KMS-11 (cell line): ENCODE data around the gene ZFAND3.

Source experiments
- H2AFZ ChIP-seq: fragments of 200-600 bp; sonication (generic); 2 replicates; pipeline ENCODE4 v1.6.1; 2016; ENCODE audit warnings: antibody characterized with exemption, mixed run types, low read depth
- H3K27ac ChIP-seq: fragments of 200-600 bp; sonication (generic); 2 replicates; pipeline ENCODE4 v1.6.1; 2016; ENCODE audit warnings: mild to moderate bottlenecking, mixed run types
- H3K27me3 ChIP-seq: fragments of 200-600 bp; sonication (generic); 2 replicates; pipeline ENCODE4 v1.6.1; 2017; ENCODE audit warnings: mild to moderate bottlenecking, low read depth, mixed run types, moderate library complexity; ENCODE audit not compliant: insufficient read depth
- H3K36me3 ChIP-seq: fragments of 200-600 bp; sonication (generic); 2 replicates; pipeline ENCODE4 v1.6.1; 2017; ENCODE audit warnings: mild to moderate bottlenecking, mixed run types; ENCODE audit not compliant: insufficient read depth
- H3K4me1 ChIP-seq: fragments of 200-600 bp; sonication (generic); 2 replicates; pipeline ENCODE4 v1.6.1; 2016; ENCODE audit warnings: mild to moderate bottlenecking, low read depth, mixed run types; ENCODE audit not compliant: poor library complexity, severe bottlenecking
- H3K4me2 ChIP-seq: fragments of 200-600 bp; sonication (generic); 2 replicates; pipeline ENCODE4 v1.7.0; 2016; ENCODE audit warnings: mild to moderate bottlenecking, mixed run types
- H3K4me3 ChIP-seq: fragments of 200-600 bp; sonication (generic); IDR thresholded peaks from 2 replicates; pipeline ENCODE4 v1.6.1; 2017; ENCODE audit warnings: low read depth, low read length, mixed read lengths; ENCODE audit not compliant: insufficient read depth
- H3K79me2 ChIP-seq: fragments of 200-600 bp; sonication (generic); 2 replicates; pipeline ENCODE4 v1.6.1; 2016; ENCODE audit warnings: low read depth, mixed run types; ENCODE audit not compliant: insufficient read depth
- H3K9ac ChIP-seq: fragments of 200-600 bp; sonication (generic); 2 replicates; pipeline ENCODE4 v1.6.1; 2016; ENCODE audit warnings: mild to moderate bottlenecking, mixed run types
- H4K20me1 ChIP-seq: fragments of 200-600 bp; sonication (generic); 2 replicates; pipeline ENCODE4 v1.6.1; 2016; ENCODE audit warnings: mild to moderate bottlenecking, mixed run types; ENCODE audit not compliant: insufficient read depth
- TF ChIP-seq, protein P1 (sequence below): fragments of 200-600 bp; sonication (generic); conservative IDR thresholded peaks from 2 replicates; pipeline ENCODE4 v1.6.1; 2017; ENCODE audit warnings: low read depth, mild to moderate bottlenecking, antibody characterized with exemption, low read length, moderate library complexity, mixed read lengths

The ZFAND3 gene

DNA sequence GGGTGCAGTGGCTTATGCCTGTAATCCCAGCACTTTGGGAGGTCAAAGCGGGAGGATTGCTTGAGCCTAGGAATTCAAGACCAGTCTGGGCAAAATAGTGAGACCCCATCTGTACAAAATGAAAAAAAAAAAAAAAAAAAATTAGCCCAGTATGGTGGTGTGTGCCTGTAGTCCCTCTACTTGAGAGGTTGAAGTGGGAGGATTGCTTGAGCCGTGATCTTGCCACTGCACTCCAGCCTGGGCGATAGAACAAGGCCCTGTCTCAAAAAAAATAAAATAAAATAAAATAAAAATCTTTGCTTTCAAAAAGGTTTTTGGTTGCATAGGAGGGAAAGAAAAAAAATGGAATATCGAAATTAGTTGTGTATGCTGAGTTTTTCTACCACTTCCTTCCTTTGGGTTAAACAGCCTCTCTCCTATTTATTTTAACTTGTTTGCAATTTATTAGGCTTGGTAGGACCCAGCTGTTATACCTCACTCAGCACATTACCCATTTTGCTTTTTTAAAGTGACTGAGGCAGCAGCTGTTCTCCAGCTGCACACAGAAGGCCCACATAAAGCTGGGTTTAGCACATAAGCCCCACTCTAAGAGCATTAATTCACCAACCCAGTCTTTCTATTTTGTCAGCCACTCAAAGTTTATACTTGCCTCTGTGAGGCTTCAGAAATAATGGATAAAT lies 152.3 kb downstream of the ZFAND3 start:
- Histone ChIP-seq H3K4me1 (peaks cover 30% of the 10 kb centered on the region), H3K79me2 (peaks cover 11% of the 10 kb centered on the region; the same call in 1 of the 2 replicates), H3K4me3 (no peak overlapping the region), H3K9ac (no peak overlapping the region), H2AFZ (no peak overlapping the region), H3K36me3 (no peaks in the 10 kb centered on the region; the same call in 1 of the 2 replicates), H3K4me2 (peak overlapping the region; percentile 46; the same call in 1 of the 2 replicates), H3K27ac (peak overlapping the region; percentile 41; the same call in 1 of the 2 replicates), H3K27me3 (no peaks in the 10 kb centered on the region), H4K20me1 (no peaks in the 10 kb centered on the region)
- TF ChIP-seq, protein P1, sequence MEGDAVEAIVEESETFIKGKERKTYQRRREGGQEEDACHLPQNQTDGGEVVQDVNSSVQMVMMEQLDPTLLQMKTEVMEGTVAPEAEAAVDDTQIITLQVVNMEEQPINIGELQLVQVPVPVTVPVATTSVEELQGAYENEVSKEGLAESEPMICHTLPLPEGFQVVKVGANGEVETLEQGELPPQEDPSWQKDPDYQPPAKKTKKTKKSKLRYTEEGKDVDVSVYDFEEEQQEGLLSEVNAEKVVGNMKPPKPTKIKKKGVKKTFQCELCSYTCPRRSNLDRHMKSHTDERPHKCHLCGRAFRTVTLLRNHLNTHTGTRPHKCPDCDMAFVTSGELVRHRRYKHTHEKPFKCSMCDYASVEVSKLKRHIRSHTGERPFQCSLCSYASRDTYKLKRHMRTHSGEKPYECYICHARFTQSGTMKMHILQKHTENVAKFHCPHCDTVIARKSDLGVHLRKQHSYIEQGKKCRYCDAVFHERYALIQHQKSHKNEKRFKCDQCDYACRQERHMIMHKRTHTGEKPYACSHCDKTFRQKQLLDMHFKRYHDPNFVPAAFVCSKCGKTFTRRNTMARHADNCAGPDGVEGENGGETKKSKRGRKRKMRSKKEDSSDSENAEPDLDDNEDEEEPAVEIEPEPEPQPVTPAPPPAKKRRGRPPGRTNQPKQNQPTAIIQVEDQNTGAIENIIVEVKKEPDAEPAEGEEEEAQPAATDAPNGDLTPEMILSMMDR: no peak

DNA sequence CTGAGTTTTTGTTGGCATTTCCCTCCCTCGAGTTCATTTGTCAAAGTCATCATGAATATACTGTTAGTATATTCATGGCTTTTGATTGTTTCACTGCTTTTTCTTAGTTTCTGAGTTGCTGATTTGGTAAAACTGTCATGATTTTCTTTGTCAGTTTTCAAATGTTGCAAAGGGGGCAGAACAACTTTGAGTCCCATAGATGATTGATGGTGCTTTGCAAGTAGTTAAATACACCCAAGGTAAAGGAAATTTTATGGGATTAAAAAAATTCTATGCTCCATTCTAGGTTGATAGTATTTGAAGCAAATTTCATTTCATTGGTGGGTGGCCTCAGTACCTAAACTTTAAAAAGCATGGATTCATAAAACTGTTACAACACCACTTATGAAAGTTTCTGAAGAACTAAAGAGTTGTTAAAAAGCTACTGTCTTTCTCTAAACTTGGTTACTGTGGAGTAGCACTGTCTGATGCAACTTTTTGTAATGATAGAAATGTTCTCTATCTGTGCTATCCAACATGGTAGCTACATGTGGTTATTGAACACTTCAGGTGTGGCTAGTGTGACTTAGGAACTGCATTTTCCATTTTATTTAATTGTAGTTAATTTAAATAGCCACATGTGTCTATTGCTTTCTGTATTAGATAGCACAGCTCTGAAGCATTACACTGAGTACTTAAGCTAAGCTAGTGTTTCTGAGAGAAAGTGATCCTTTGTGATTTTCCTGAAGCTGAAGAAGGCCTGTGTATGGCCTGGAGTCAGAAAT lies 153.6 kb downstream of the ZFAND3 start:
- TF ChIP-seq, protein P1: no peak
- peaks cover 11% of the 10 kb centered on the region; the same call in 1 of the 2 replicates for H3K79me2 ChIP-seq
- H3K36me3 ChIP-seq: no peaks in the 10 kb centered on the region; the same call in 1 of the 2 replicates
- H3K4me1 ChIP-seq: peaks cover 30% of the 10 kb centered on the region
- H2AFZ ChIP-seq: no peak overlapping the region
- no peaks in the 10 kb centered on the region for H4K20me1 ChIP-seq
- peak overlapping the region; percentile 41; the same call in 1 of the 2 replicates for H3K27ac ChIP-seq
- H3K4me2 ChIP-seq: peak overlapping the region; percentile 46
- H3K9ac ChIP-seq: no peak overlapping the region; the same call in 1 of the 2 replicates
- H3K4me3 ChIP-seq: no peak overlapping the region
- no peaks in the 10 kb centered on the region for H3K27me3 ChIP-seq

DNA sequence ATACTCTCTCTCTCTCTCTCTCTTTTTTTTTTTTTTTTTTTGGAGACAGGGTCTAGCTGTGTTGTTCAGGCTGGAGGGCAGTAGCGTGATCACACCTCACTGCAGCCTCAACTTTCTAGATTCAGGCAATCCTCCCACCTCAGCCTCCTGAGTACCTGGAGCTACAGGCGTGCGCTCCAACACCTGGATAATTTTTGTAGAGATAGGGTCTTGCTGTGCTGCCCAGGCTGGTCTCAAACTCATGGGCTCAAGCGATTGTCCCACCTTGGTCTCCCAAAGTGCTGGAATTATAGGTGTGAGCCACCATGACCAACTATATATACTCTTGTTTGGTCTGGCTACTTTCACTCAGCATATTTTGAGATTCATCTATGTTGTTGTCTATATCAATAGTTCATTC lies 154.9 kb downstream of the ZFAND3 start:
- Histone ChIP-seq H3K79me2 (peaks cover 20% of the 10 kb centered on the region; the same call in 1 of the 2 replicates), H3K27ac (no peak overlapping the region)

DNA sequence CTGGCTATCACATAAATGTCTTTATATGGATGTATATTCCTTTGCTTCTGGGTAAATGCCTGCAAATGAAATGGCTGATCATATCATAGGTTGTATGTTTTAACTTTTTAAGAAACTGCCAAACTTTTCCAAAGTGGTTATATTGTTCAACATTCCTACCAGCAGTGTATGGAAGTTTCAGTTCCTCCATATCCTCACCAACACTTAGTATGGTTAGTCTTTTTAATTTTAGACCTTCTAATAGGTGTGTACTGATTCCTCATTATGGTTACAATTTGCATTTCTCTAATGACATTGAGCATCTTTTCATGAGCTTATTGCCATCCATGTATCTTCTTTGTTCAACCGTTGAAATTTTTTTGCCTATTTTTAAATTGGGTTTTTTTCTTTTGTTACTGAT lies 155.4 kb downstream of the ZFAND3 start:
- no peaks in the 10 kb centered on the region for H4K20me1 ChIP-seq

More for the DNA sequence above, 154.9 kb downstream of the ZFAND3 start:
- no peak overlapping the region for H3K4me2 ChIP-seq
- no peaks in the 10 kb centered on the region; the same call in 1 of the 2 replicates for H3K36me3 ChIP-seq
- no peak overlapping the region for H3K9ac ChIP-seq
- no peak overlapping the region for H3K4me3 ChIP-seq
- TF ChIP-seq, protein P1: no peak
- H2AFZ ChIP-seq: no peak overlapping the region
- no peaks in the 10 kb centered on the region for H4K20me1 ChIP-seq
- H3K27me3 ChIP-seq: no peaks in the 10 kb centered on the region
- H3K4me1 ChIP-seq: peaks cover 30% of the 10 kb centered on the region

More for the DNA sequence above, 155.4 kb downstream of the ZFAND3 start:
- Histone ChIP-seq H3K4me3 (no peak overlapping the region), H2AFZ (no peak overlapping the region), H3K27me3 (no peaks in the 10 kb centered on the region), H3K36me3 (no peaks in the 10 kb centered on the region; the same call in 1 of the 2 replicates), H3K9ac (no peak overlapping the region), H3K4me2 (no peak overlapping the region), H3K4me1 (peaks cover 30% of the 10 kb centered on the region), H3K79me2 (peaks cover 20% of the 10 kb centered on the region; the same call in 1 of the 2 replicates), H3K27ac (no peak overlapping the region)
- TF ChIP-seq, protein P1: no peak
